Putamen (tissue), 1 donor: Measurements from ENCODE around the gene RERE.
A peak's percentile ranks its signal among the peaks of the same experiment; 100 is the strongest.

Source experiments
- DNase-seq: peaks from one replicate; pipeline ENCODE4 v3.0.0-alpha.2; 2016; ENCODE audit warnings: low spot score

The RERE gene

GRCh38 chr1:8817412-8818324 lies at the start of gene RERE:
TSS of gene RERE (minus strand) at chr1:8817640.
- DNase-seq = peak; percentile 95

- no peak for DNase-seq
Observed at GRCh38 chr1:8866792-8867415, 49.5 kb upstream of the RERE start.

DNA sequence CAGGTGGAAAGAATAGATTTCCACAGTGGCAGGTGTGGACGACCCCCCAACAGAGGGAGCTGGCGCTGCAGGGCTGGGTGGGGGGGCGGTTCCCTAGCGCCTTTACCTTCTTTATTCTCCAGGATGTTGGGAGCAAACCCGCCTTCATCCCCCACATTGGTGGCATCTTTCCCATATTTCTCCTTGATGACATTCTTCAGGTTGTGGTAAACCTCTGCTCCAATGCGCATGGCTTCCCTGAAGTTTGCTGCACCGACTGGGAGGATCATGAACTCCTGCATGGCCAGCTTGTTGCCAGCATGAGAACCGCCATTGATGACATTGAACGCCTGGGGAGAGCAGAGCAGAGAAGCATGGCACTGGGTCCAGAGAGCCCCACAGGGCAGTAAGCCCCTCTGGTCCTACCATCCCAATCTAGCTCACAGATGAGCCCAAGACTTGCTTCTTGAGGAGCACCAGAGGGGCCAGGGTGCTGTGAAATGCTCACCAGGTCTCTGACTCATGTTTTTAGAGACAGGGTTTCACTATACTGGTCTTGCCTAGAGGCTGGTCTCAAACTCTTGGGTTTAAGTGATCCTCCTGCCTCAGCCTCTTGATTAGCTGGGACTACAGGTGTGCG lies 48.8 kb upstream of the RERE start:
- DNase-seq = no peak

GRCh38 chr1:8864713-8865344 lies 47.4 kb upstream of the RERE start:
- no peak for DNase-seq

- DNase-seq = no peak
Observed at GRCh38 chr1:8863794-8864233, 46.4 kb upstream of the RERE start.

DNA sequence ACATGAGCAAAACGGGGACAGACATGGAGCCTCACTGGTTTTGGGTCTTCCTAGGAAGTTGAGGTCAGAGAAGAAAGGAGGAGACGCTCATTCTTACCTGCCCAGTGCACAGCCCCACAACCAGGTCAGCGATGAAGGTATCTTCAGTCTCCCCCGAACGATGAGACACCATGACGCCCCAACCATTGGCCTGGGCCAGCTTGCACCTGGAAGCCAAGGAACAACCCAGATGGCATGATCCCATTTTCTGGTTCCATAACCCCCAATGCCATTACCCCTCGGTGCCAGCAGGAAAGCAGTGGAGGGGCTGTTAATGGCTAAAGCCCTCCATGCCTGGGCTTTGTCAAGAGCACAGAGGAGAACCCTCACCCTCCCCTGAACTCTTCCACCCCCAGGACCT lies 45.7 kb upstream of the RERE start:
- DNase-seq = no peak

- no peak for DNase-seq
Observed at GRCh38 chr1:8862528-8862927, 45.1 kb upstream of the RERE start.

DNA sequence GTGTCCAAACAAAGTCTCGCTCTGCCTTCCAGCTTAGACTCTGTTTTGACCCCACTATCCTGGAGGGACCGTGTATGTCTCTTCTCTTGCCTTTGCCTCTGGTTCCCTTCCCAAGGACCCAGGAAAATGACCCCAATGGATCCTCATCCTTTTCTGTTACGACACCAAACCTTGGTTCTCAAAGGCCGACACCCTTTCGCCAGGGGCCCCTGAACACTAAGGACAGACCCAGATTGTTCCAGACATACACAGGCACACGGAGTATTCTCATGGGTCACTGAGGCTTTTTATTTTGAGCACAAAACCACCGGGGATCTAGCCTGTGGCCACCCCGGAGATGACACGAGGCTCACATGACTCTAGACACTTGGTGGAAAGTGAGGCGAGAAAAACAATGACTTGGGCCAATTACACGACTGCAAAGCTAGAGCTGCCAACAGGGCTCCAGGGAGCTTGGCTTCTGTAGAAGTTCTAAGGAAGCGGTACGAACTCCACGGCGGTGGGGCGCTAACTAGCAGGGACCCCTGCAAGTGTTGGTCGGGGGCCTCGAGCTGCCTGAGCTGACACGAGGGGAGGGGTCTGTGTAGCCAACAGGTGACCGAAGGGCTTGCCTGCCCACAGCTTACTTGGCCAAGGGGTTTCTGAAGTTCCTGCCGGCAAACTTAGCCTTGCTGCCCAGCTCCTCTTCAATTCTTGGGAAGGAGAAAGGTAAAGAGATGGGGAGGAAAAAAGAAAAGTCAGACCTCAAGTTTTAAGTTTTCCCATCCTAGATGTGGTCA lies 43.5 kb upstream of the RERE start:
- DNase-seq = no peak

GRCh38 chr1:8858888-8859706 lies 41.7 kb upstream of the RERE start:
- no peak for DNase-seq

- no peak for DNase-seq
Observed at GRCh38 chr1:8858112-8858668, 40.8 kb upstream of the RERE start.

- no peak for DNase-seq
Observed at GRCh38 chr1:8856689-8857412, 39.4 kb upstream of the RERE start.

DNA sequence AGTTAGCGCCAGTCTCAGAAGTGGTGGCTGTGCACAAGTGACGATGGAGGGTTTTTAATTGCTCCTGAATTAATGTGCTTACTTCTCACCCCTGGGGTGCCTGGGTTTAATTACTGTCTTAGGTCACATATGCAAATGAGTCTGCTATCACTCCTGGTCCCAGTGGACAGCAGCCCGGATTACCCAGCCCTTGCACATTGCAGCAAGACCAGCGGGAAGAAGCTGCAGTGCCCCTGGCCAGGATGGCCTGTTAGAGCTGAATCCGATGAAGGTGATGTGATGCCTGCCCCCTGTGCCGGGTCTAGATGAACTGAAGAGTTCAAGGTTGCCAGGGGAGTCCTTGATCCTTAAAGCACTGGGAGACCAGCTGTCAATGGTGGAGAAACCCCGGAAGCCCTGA lies 36.8 kb upstream of the RERE start:
- DNase-seq = no peak

- no peak for DNase-seq
Observed at GRCh38 chr1:8851060-8851459, 33.6 kb upstream of the RERE start.

- peak; percentile 90 for DNase-seq
Observed at GRCh38 chr1:8848663-8849386, 31.4 kb upstream of the RERE start.

GRCh38 chr1:8847990-8848389 lies 30.6 kb upstream of the RERE start:
- no peak for DNase-seq

DNA sequence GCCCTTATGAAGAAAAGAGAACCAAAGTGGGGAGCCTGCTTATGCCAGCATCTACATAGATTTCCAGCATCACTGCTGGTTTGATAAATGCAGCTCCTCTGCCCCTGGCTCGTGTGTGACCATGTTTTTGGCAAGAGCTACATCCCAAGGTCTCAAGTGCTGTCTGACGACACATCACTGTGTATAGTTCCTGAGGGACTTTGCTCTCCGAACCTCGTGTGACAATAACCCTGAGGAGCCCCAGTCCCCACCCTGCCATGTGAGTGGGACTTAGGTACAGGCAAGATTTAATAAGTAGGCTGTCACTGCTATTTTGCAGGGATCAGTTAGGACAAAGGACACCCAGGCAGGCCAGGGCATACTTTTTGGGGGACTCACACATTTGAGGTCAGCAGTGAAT lies 28.8 kb upstream of the RERE start:
- DNase-seq = no peak

DNA sequence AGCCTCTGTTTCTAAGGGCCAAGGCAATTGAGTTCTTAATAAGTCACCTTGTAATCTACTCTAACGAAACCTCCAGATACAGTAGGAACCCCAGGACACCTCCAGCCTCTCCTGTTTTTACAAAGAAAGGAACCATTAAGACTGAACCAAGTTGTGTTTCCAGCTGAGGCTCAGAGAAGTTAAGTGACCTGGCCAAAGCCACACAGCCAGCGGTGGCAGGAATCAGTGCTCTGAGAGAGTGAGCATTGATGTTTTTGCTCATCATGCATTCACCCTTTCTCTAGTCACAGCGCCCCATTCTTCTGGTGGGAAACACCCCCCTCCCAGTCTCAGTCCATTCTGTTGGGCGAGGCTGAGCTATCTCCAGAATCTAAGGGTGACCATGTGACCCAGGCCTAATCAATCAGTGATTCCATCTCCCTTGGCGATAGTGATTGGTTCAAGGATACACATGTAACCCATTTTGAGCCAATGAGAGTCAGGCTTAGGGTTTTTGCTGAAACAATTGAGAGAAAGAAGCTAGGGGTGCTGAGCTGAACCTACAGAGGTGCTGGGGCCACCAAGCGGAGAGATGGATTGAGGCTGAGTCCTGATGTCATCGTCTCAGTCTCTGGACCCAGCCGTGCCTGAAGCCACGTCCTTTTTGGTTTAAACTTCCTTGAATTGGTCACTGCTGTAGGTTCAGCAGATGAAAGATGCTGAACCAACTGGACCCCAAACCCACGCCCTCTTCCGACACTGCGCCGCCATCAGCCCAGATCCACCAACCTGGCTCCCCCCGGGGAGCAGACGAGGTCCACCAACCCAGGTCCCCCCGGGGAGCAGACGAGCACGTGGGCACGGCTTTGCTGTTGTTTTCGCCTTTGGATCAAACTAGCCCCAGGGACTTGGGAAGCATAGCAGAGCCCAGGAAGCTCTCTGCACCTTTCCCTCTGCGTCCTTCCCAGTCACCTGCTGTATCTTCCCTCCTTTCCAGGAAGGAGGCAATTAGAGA lies 28.0 kb upstream of the RERE start:
- no peak for DNase-seq

- DNase-seq = no peak
Observed at GRCh38 chr1:8844501-8845006, 27.1 kb upstream of the RERE start.
